WERI-Rb-1 (cell line): ENCODE measurements around the gene SEMA3D.

Experiments
- DNase-seq: peaks from one replicate; pipeline ENCODE4 v3.0.0-alpha.2; 2020
- H3K27ac ChIP-seq: fragments of 250-450 bp; sonication (Bioruptor Pico); 2 replicates; pipeline ENCODE4 v1.5.1; 2020; ENCODE audit warnings: mild to moderate bottlenecking, moderate library complexity
- H3K27me3 ChIP-seq: fragments of 250-450 bp; sonication (Bioruptor Pico); 2 replicates; pipeline ENCODE4 v1.5.1; 2021; ENCODE audit warnings: mild to moderate bottlenecking, low read depth, moderate library complexity; ENCODE audit not compliant: insufficient read depth, severe bottlenecking
- H3K36me3 ChIP-seq: fragments of 250-450 bp; sonication (Bioruptor Pico); 2 replicates; pipeline ENCODE4 v1.5.1; 2020; ENCODE audit warnings: mild to moderate bottlenecking, moderate library complexity
- H3K4me3 ChIP-seq: 2 replicates; pipeline ENCODE4 v1.5.1; 2011; ENCODE audit warnings: low read depth, mild to moderate bottlenecking, control low read depth, low read length
- H3K9me3 ChIP-seq: fragments of 250-450 bp; sonication (Bioruptor Pico); 2 replicates; pipeline ENCODE4 v1.5.1; 2021; ENCODE audit warnings: mild to moderate bottlenecking, moderate library complexity; ENCODE audit not compliant: severe bottlenecking
- CTCF ChIP-seq: IDR thresholded peaks from 2 replicates; pipeline ENCODE4 v1.5.1; 2011; ENCODE audit warnings: low read depth, mild to moderate bottlenecking, control low read depth, inconsistent platforms, low read length

The SEMA3D gene

DNA sequence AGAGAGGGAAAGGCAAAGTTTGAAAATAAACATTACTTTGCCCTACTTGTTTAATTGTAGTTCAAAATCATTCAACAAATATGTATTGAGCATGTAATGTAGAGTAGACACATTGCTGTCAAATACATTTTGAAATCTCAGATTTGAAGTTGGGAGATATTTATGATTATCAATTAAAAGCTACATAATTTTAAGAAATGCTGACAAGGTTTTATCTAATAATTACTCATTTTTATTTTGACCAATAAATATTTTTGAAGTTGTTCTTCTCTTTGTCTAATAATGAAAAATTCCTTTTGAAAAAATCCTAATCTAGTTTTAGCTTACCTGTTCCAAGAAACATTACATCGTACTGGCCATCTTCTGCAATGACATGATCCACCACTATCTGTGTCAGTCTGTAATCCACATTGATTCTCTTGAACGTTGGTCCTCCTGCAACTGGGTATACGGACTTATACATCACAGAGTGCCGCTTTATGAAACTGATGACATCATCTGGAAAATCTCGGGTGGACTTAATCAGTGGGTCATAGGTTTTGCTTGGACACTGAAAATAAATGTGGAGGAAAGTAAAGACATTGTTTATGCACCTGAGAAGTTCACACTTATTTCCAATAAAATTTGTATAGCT, 164.7 kb downstream of the SEMA3D start:
- no peaks in the 10 kb centered on the region for H3K36me3 ChIP-seq
- H3K9me3 ChIP-seq, result no peaks in the 10 kb centered on the region
- TF ChIP-seq CTCF, result no peak
- H3K27ac ChIP-seq, result no peak overlapping the region
- H3K27me3 ChIP-seq, result no peaks in the 10 kb centered on the region
- no peak overlapping the region for H3K4me3 ChIP-seq
- no peak for DNase-seq

- no peak for DNase-seq
- Histone ChIP-seq H3K36me3 (no peaks in the 10 kb centered on the region), H3K27ac (no peak overlapping the region), H3K27me3 (no peaks in the 10 kb centered on the region), H3K9me3 (no peaks in the 10 kb centered on the region), H3K4me3 (no peak overlapping the region)
- TF ChIP-seq CTCF, result no peak
Observed at GRCh38 chr7:85021101-85021704, 165.7 kb downstream of the SEMA3D start.

DNA sequence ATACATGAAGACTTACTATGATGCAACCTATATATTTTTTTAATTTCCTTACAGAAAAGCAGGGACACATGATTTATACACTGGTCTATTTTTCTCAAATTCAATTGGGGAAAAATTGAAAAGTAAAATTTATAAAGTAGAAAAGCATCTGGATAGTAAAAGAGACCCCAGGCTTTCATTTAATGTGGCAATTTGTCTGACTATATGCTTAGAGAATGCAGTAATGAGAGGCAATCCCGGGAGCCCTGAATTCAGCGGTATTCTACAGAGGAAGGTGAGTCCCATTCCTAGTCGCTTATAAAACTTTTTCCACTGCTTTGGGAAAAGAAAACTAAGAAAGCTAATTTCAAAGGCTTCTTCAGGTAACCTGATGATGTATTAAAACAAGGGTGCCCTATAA, 167.1 kb downstream of the SEMA3D start:
- Histone ChIP-seq H3K27ac (no peak overlapping the region), H3K27me3 (no peaks in the 10 kb centered on the region), H3K36me3 (no peaks in the 10 kb centered on the region), H3K4me3 (no peak overlapping the region), H3K9me3 (no peaks in the 10 kb centered on the region)
- no peak for DNase-seq
- no peak for TF ChIP-seq CTCF

DNA sequence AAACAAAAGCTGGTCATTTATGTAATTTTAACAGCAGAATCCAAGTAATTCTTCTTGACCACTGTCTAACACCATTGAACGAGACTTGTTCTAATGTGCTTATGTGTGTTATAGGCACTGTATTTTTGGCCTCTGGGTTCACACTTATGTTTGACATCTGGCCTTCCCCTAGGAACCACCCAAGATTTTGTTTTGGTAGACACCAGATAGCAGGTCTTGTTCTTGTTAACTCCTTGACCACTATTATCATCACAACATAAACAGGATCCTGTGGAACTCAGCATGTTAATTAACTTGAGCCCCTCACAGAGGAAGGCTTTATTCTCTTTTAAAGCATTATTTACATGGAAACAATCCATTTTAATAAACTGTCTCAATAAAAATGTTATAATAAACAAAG, 167.7 kb downstream of the SEMA3D start:
- no peaks in the 10 kb centered on the region for H3K36me3 ChIP-seq
- H3K27me3 ChIP-seq, result no peaks in the 10 kb centered on the region
- no peak for DNase-seq
- no peak overlapping the region for H3K4me3 ChIP-seq
- no peak overlapping the region for H3K27ac ChIP-seq
- no peak for TF ChIP-seq CTCF
- H3K9me3 ChIP-seq, result no peaks in the 10 kb centered on the region

- no peaks in the 10 kb centered on the region for H3K36me3 ChIP-seq
- H3K27ac ChIP-seq, result no peak overlapping the region
- no peaks in the 10 kb centered on the region for H3K27me3 ChIP-seq
- no peak for DNase-seq
- no peak overlapping the region for H3K4me3 ChIP-seq
- no peaks in the 10 kb centered on the region for H3K9me3 ChIP-seq
- no peak for TF ChIP-seq CTCF
Observed at GRCh38 chr7:85018498-85018897, 168.4 kb downstream of the SEMA3D start.

DNA sequence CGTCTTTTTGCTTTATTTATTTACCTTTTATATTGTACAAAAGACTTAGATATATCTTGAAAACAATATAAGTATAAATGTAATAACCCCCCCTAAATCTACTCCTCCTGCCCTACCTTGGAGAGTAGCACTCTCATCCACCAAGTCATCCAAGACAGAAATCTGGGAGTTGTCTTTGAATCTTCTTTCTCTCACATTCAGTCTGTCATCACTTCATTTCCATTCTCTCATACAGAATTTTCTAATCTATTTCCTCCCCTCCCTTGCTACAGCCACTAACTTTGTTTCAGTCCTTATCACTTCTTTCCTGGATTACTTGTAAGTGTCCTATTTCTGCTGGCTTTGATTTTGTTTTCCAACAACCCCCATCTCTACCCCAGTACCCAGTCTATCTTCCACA, 170.6 kb downstream of the SEMA3D start:
- no peak for TF ChIP-seq CTCF
- H3K27ac ChIP-seq, result no peak overlapping the region

More for the DNA sequence above, 170.6 kb downstream of the SEMA3D start:
- Histone ChIP-seq H3K27me3 (no peaks in the 10 kb centered on the region), H3K9me3 (no peaks in the 10 kb centered on the region), H3K36me3 (no peaks in the 10 kb centered on the region), H3K4me3 (no peak overlapping the region)
- DNase-seq, result no peak
